Gastroesophageal sphincter (tissue), 4 donors: ENCODE results near the gene RNF40. TPM values are rescaled to one million over a fixed set of nuclear protein-coding genes. Genes with fewer than 3 reads are reported as not detected.

Source experiments
- ATAC-seq: fragments of 150-250 bp; one replicate; pipeline ENCODE4 v1.9.1; 2016; ENCODE audit warnings: mild to moderate bottlenecking, moderate library complexity
- H3K27ac ChIP-seq, 4 donors: fragments of 200-600 bp; sonication (generic) in 3 of 4; 1 replicate in 3 of 4; 2 replicates in 1 of 4; pipeline ENCODE4 v1.5.1; 2016 to 2019
- H3K27me3 ChIP-seq: fragments of 200-600 bp; sonication (generic); one replicate; pipeline ENCODE4 v1.5.1; 2019
- H3K36me3 ChIP-seq, 2 donors: fragments of 200-600 bp; sonication (generic); one replicate each; pipeline ENCODE4 v1.5.1; 2019; ENCODE audit warnings: control low read depth in 1 of 2
- H3K4me1 ChIP-seq, 3 donors: fragments of 200-600 bp; sonication (generic); 1 replicate in 2 of 3; 2 replicates in 1 of 3; pipeline ENCODE4 v1.5.1; 2016 to 2019; ENCODE audit warnings: control low read depth in 2 of 3
- H3K4me3 ChIP-seq, 2 donors: fragments of 200-600 bp; sonication (generic); one replicate each; pipeline ENCODE4 v1.5.1; 2019; ENCODE audit warnings: mild to moderate bottlenecking in 1 of 2, moderate library complexity in 1 of 2
- H3K9me3 ChIP-seq, 3 donors: fragments of 200-600 bp; sonication (generic); one replicate each; pipeline ENCODE4 v1.5.1; 2017 to 2019; ENCODE audit warnings: control low read depth in 2 of 3
- CTCF ChIP-seq, 4 experiments: fragments of 200-600 bp in 2 of 4; fragments of 450-650 bp in 2 of 4; sonication (generic) in 1 of 4; IDR thresholded peaks; one replicate each; pipeline ENCODE4 v1.5.1; 2017 to 2019; ENCODE audit warnings: antibody characterized with exemption in 4 of 4, mild to moderate bottlenecking in 2 of 4, moderate library complexity in 2 of 4
- EP300 ChIP-seq: sonication (generic); formaldehyde crosslinking; IDR thresholded peaks from one replicate; pipeline ENCODE4 v1.6.1; 2017; ENCODE audit warnings: antibody characterized with exemption, mild to moderate bottlenecking
- POLR2A ChIP-seq, 2 donors: fragments of 450-650 bp; IDR thresholded peaks; one replicate each; pipeline ENCODE4 v1.6.1; 2017; ENCODE audit warnings: antibody characterized with exemption in 2 of 2, mild to moderate bottlenecking in 2 of 2, moderate library complexity in 1 of 2
- POLR2AphosphoS5 ChIP-seq: sonication (generic); formaldehyde crosslinking; IDR thresholded peaks from one replicate; pipeline ENCODE4 v1.6.1; 2017; ENCODE audit warnings: antibody characterized with exemption
- WGBS, 2 donors: methylation state at CpG; one replicate each; pipeline ENCODE4 v1.1.5; 2018; ENCODE audit warnings: low coverage in 1 of 2; 5-methylcytosine and 5-hydroxymethylcytosine counted together
- total RNA-seq, 4 donors: library from RNA; depleted of rRNA; stranded (reverse); fragments of >200 nt; gene quantifications; one replicate each; pipeline ENCODE4 v1.1.0, GENCODE V29; 2016

The RNF40 gene
- total RNA-seq, 4 donors from 2014 or later = 76.4 to 108 (median 80.6) TPM

- TF ChIP-seq POLR2A (IDR thresholded peaks at IDR 0.05) = no peak
- no peak for TF ChIP-seq POLR2AphosphoS5
- TF ChIP-seq EP300 = no peak
- no peak for TF ChIP-seq CTCF (IDR thresholded peaks at IDR 0.05)
- Histone ChIP-seq H3K36me3 (peaks cover 0 to 44% of the 10 kb centered on the region in 2 donors), H3K9me3 (no peaks in the 10 kb centered on the region), H3K27ac (peak overlapping the region in 3 of 4 donors; percentile 81 to 95 (median 94)), H3K4me3 (peak overlapping the region in 1 of 2 donors; percentile 84), H3K27me3 (no peaks in the 10 kb centered on the region), H3K4me1 (peaks cover 0 to 34% (median 10%) of the 10 kb centered on the region in 3 donors)
- no peak for ATAC-seq
- 68% methylated on average over 6 of the region's 7 CpGs for WGBS, 2 donors
Observed at GRCh38 chr16:30785126-30786106, 23.3 kb downstream of the RNF40 start.

GRCh38 chr16:30786115-30786935 is 24.2 kb downstream of the RNF40 start:
- Histone ChIP-seq H3K27me3 (no peaks in the 10 kb centered on the region), H3K27ac (peak overlapping the region; percentile 81 to 95 (median 93)), H3K4me1 (peaks cover 0 to 34% (median 10%) of the 10 kb centered on the region in 3 donors), H3K36me3 (peaks cover 0 to 38% of the 10 kb centered on the region in 2 donors), H3K9me3 (no peaks in the 10 kb centered on the region), H3K4me3 (peak overlapping the region; percentile 84 to 92)
- ATAC-seq = peak; percentile 60
- no peak for TF ChIP-seq POLR2AphosphoS5
- no peak for TF ChIP-seq EP300
- no peak for TF ChIP-seq POLR2A (IDR thresholded peaks at IDR 0.05)
- no peak for TF ChIP-seq CTCF (IDR thresholded peaks at IDR 0.05)
- whole genome bisulfite sequencing, 2 donors = 4 to 11% methylated on average over 3 to 21 of the region's 57 CpGs

GRCh38 chr16:30786936-30787612 is 25.0 kb downstream of the RNF40 start, which contains the start of gene ZNF629:
TSS of gene ZNF629 (minus strand) at chr16:30787205. CDS start at chr16:30784482, 2,723 bp downstream.
- TF ChIP-seq POLR2AphosphoS5 = peak; percentile 17
- no peak for TF ChIP-seq CTCF (IDR thresholded peaks at IDR 0.05)
- TF ChIP-seq EP300 = no peak
- no peak for TF ChIP-seq POLR2A (IDR thresholded peaks at IDR 0.05)
- Histone ChIP-seq H3K9me3 (no peaks in the 10 kb centered on the region), H3K27ac (peak within 1 kb of the TSS; percentile 81 to 95 (median 93)), H3K4me3 (peak within 1 kb of the TSS; percentile 84 to 92), H3K36me3 (peaks cover 0 to 31% of the 10 kb centered on the region in 2 donors), H3K27me3 (no peaks in the 10 kb centered on the region), H3K4me1 (peaks cover 0 to 34% (median 10%) of the 10 kb centered on the region in 3 donors)
- ATAC-seq = peak; percentile 88
- no CpG with 5 or more reads among the region's 37 CpGs for WGBS, 2 donors

- Histone ChIP-seq H3K36me3 (peaks cover 0 to 24% of the 10 kb centered on the region in 2 donors), H3K27ac (peak overlapping the region; percentile 81 to 95 (median 93)), H3K27me3 (no peaks in the 10 kb centered on the region), H3K4me3 (peak overlapping the region; percentile 84 to 92), H3K4me1 (peaks cover 0 to 34% (median 10%) of the 10 kb centered on the region in 3 donors), H3K9me3 (no peaks in the 10 kb centered on the region)
- whole genome bisulfite sequencing, 2 donors = 33 to 49% methylated on average over 7 to 10 of the region's 11 CpGs
- ATAC-seq = no peak
- TF ChIP-seq POLR2AphosphoS5 = no peak
- no peak for TF ChIP-seq POLR2A (IDR thresholded peaks at IDR 0.05)
- TF ChIP-seq CTCF (IDR thresholded peaks at IDR 0.05) = no peak
- no peak for TF ChIP-seq EP300
Observed at GRCh38 chr16:30787613-30788378, 25.7 kb downstream of the RNF40 start.
